Measurements from ENCODE around the gene BEST4.

- TF ChIP-seq CTCF (conservative IDR thresholded peaks at IDR 0.05; ENCODE audit: low read length): no peak
- no peak for TF ChIP-seq EZH2phosphoT487 (IDR thresholded peaks at IDR 0.05; ENCODE audit: borderline replicate concordance, low read depth, low read length)
Observed at GRCh38 chr1:44792736-44793502, 4.9 kb upstream of the BEST4 start.
